ENCODE data around the gene MALRD1.

GRCh38 chr10:19532411-19532810, 483.8 kb downstream of the MALRD1 start:
- no peak for TF ChIP-seq LEF1 (IDR thresholded peaks at IDR 0.05; ENCODE audit: borderline replicate concordance)
- TF ChIP-seq HDGF (IDR thresholded peaks at IDR 0.05; ENCODE audit: borderline replicate concordance): no peak
- no peak for TF ChIP-seq FOXA1 (IDR thresholded peaks at IDR 0.05)

All from HEK293T (cell line).